ENCODE measurements around the gene PLCB2.

The PLCB2 gene

GRCh38 chr15:40249477-40250303 is 58.0 kb downstream of the PLCB2 start:
- DNase-seq (ENCODE audit: low spot score): no peak
- no peak overlapping the region for H3K4me3 Mint-ChIP-seq
- H3K27me3 Mint-ChIP-seq (ENCODE audit: low read depth): peaks cover 36% of the 10 kb centered on the region
- H3K36me3 Mint-ChIP-seq (ENCODE audit: low read depth): no peaks in the 10 kb centered on the region
- no peak overlapping the region for H3K27ac Mint-ChIP-seq
- H3K9me3 Mint-ChIP-seq: no peaks in the 10 kb centered on the region
- peaks cover 5% of the 10 kb centered on the region for H3K4me1 Mint-ChIP-seq (ENCODE audit: low read depth)

- no peaks in the 10 kb centered on the region for H3K36me3 Mint-ChIP-seq (ENCODE audit: low read depth)
- H3K9me3 Mint-ChIP-seq: no peaks in the 10 kb centered on the region
- H3K27me3 Mint-ChIP-seq (ENCODE audit: low read depth): peaks cover 22% of the 10 kb centered on the region
- H3K27ac Mint-ChIP-seq: no peak overlapping the region
- DNase-seq (ENCODE audit: low spot score): no peak
- no peak overlapping the region for H3K4me3 Mint-ChIP-seq
- peaks cover 3% of the 10 kb centered on the region for H3K4me1 Mint-ChIP-seq (ENCODE audit: low read depth)
Observed at GRCh38 chr15:40248006-40248783, 59.5 kb downstream of the PLCB2 start.

GRCh38 chr15:40247406-40247971 is 60.2 kb downstream of the PLCB2 start:
- no peak overlapping the region for H3K4me3 Mint-ChIP-seq

GRCh38 chr15:40246496-40247280 is 61.0 kb downstream of the PLCB2 start:
- Mint-ChIP-seq H3K27ac (no peak overlapping the region), H3K27me3 (ENCODE audit: low read depth) (peaks cover 14% of the 10 kb centered on the region), H3K4me3 (no peak overlapping the region), H3K4me1 (ENCODE audit: low read depth) (no peaks in the 10 kb centered on the region), H3K36me3 (ENCODE audit: low read depth) (no peaks in the 10 kb centered on the region), H3K9me3 (no peaks in the 10 kb centered on the region)
- DNase-seq (ENCODE audit: low spot score): no peak

More at GRCh38 chr15:40247406-40247971, 60.2 kb downstream of the PLCB2 start:
- no peaks in the 10 kb centered on the region for H3K4me1 Mint-ChIP-seq (ENCODE audit: low read depth)
- H3K36me3 Mint-ChIP-seq (ENCODE audit: low read depth): no peaks in the 10 kb centered on the region
- no peaks in the 10 kb centered on the region for H3K9me3 Mint-ChIP-seq
- H3K27me3 Mint-ChIP-seq (ENCODE audit: low read depth): peaks cover 18% of the 10 kb centered on the region
- H3K27ac Mint-ChIP-seq: no peak overlapping the region
- DNase-seq (ENCODE audit: low spot score): no peak

- no peaks in the 10 kb centered on the region for H3K4me1 Mint-ChIP-seq (ENCODE audit: low read depth)
- no peak overlapping the region for H3K4me3 Mint-ChIP-seq
- no peaks in the 10 kb centered on the region for H3K9me3 Mint-ChIP-seq
- H3K27ac Mint-ChIP-seq: no peak overlapping the region
- H3K27me3 Mint-ChIP-seq (ENCODE audit: low read depth): peaks cover 5% of the 10 kb centered on the region
- H3K36me3 Mint-ChIP-seq (ENCODE audit: low read depth): no peaks in the 10 kb centered on the region
- DNase-seq (ENCODE audit: low spot score): no peak
Observed at GRCh38 chr15:40245666-40246450, 61.9 kb downstream of the PLCB2 start.

GRCh38 chr15:40244961-40245523 is 62.7 kb downstream of the PLCB2 start:
- no peaks in the 10 kb centered on the region for H3K4me1 Mint-ChIP-seq (ENCODE audit: low read depth)
- no peak overlapping the region for H3K27ac Mint-ChIP-seq
- DNase-seq (ENCODE audit: low spot score): no peak
- H3K27me3 Mint-ChIP-seq (ENCODE audit: low read depth): no peaks in the 10 kb centered on the region
- no peak overlapping the region for H3K4me3 Mint-ChIP-seq
- no peaks in the 10 kb centered on the region for H3K36me3 Mint-ChIP-seq (ENCODE audit: low read depth)
- H3K9me3 Mint-ChIP-seq: no peaks in the 10 kb centered on the region

- H3K36me3 Mint-ChIP-seq (ENCODE audit: low read depth): no peaks in the 10 kb centered on the region
- DNase-seq (ENCODE audit: low spot score): no peak
- peaks cover 4% of the 10 kb centered on the region for H3K4me1 Mint-ChIP-seq (ENCODE audit: low read depth)
- no peak overlapping the region for H3K27ac Mint-ChIP-seq
- H3K27me3 Mint-ChIP-seq (ENCODE audit: low read depth): peaks cover 13% of the 10 kb centered on the region
- no peaks in the 10 kb centered on the region for H3K9me3 Mint-ChIP-seq
- no peak overlapping the region for H3K4me3 Mint-ChIP-seq
Observed at GRCh38 chr15:40243126-40243810, 64.5 kb downstream of the PLCB2 start.

GRCh38 chr15:40242601-40243000 is 65.1 kb downstream of the PLCB2 start:
- Mint-ChIP-seq H3K4me3 (no peak overlapping the region), H3K4me1 (ENCODE audit: low read depth) (peaks cover 4% of the 10 kb centered on the region), H3K27me3 (ENCODE audit: low read depth) (peaks cover 18% of the 10 kb centered on the region), H3K27ac (no peak overlapping the region), H3K36me3 (ENCODE audit: low read depth) (no peaks in the 10 kb centered on the region), H3K9me3 (no peaks in the 10 kb centered on the region)
- DNase-seq (ENCODE audit: low spot score): no peak

GRCh38 chr15:40242213-40242599 is 65.5 kb downstream of the PLCB2 start:
- Mint-ChIP-seq H3K27ac (no peak overlapping the region), H3K9me3 (no peaks in the 10 kb centered on the region), H3K4me3 (no peak overlapping the region), H3K36me3 (ENCODE audit: low read depth) (no peaks in the 10 kb centered on the region), H3K27me3 (ENCODE audit: low read depth) (peaks cover 18% of the 10 kb centered on the region), H3K4me1 (ENCODE audit: low read depth) (peaks cover 4% of the 10 kb centered on the region)
- DNase-seq (ENCODE audit: low spot score): no peak

GRCh38 chr15:40241269-40242212 is 66.2 kb downstream of the PLCB2 start:
- peaks cover 18% of the 10 kb centered on the region for H3K27me3 Mint-ChIP-seq (ENCODE audit: low read depth)
- H3K4me1 Mint-ChIP-seq (ENCODE audit: low read depth): peaks cover 4% of the 10 kb centered on the region
- H3K9me3 Mint-ChIP-seq: no peaks in the 10 kb centered on the region
- no peak overlapping the region for H3K27ac Mint-ChIP-seq
- H3K36me3 Mint-ChIP-seq (ENCODE audit: low read depth): no peaks in the 10 kb centered on the region
- no peak for DNase-seq (ENCODE audit: low spot score)
- no peak overlapping the region for H3K4me3 Mint-ChIP-seq

- Mint-ChIP-seq H3K27ac (no peak overlapping the region), H3K9me3 (no peaks in the 10 kb centered on the region), H3K4me3 (no peak overlapping the region), H3K4me1 (ENCODE audit: low read depth) (peaks cover 4% of the 10 kb centered on the region), H3K27me3 (ENCODE audit: low read depth) (peaks cover 18% of the 10 kb centered on the region), H3K36me3 (ENCODE audit: low read depth) (no peaks in the 10 kb centered on the region)
- DNase-seq (ENCODE audit: low spot score): no peak
Observed at GRCh38 chr15:40240619-40241221, 67.0 kb downstream of the PLCB2 start.

Data from T-helper 2 cell treated with Interferon-gamma antibody and Interleukin-4, amounts not matched to agents 5 μg/mL and 100 μg/mL, for 36 hours (primary cell).